HepG2 (cell line): Measurements from ENCODE around the gene FLT3LG. TPM values are rescaled to one million over a fixed set of nuclear protein-coding genes. Genes with fewer than 3 reads are reported as not detected.

Experiments
- DNMT3B ChIP-seq: conservative IDR thresholded peaks from 2 replicates; pipeline ENCODE4 v1.6.1; 2016; ENCODE audit warnings: missing biosample characterization, control low read depth
- HNRNPUL1 ChIP-seq: fragments of 200-400 bp; formaldehyde crosslinking; IDR thresholded peaks from 2 replicates; pipeline ENCODE4 v1.6.1; 2017; ENCODE audit warnings: low read depth, mild to moderate bottlenecking, low read length, moderate library complexity
- NCOR1 ChIP-seq: fragments of 200-600 bp; sonication (generic); IDR thresholded peaks from 2 replicates; pipeline ENCODE4 v1.7.0; 2017; ENCODE audit warnings: antibody characterized with exemption, low read length, borderline replicate concordance
- NR2F1 ChIP-seq, 2 experiments: fragments of 450-650 bp in 1 of 2; formaldehyde crosslinking in 1 of 2; IDR thresholded peaks; 2 replicates each; pipeline versions ENCODE4 v1.5.0 to v1.6.1; 2016 to 2020; ENCODE audit warnings: mild to moderate bottlenecking in 1 of 2, missing compliant biosample characterization in 1 of 2, missing genetic modification reagents in 1 of 2, moderate library complexity in 1 of 2
- ZC3H13 ChIP-seq: sonication (generic); formaldehyde crosslinking; IDR thresholded peaks from 2 replicates; pipeline ENCODE4 v1.8.1; 2023; ENCODE audit warnings: mild to moderate bottlenecking, missing genetic modification reagents, moderate library complexity
- ZNF24 ChIP-seq: fragments of 450-650 bp; IDR thresholded peaks from 2 replicates; pipeline ENCODE4 v1.6.1; 2017; ENCODE audit warnings: antibody characterized with exemption, mild to moderate bottlenecking
- ZNF556 ChIP-seq: sonication (generic); formaldehyde crosslinking; IDR thresholded peaks from 2 replicates; pipeline ENCODE4 v1.4.0; 2020; ENCODE audit warnings: mild to moderate bottlenecking, missing genetic modification reagents, borderline replicate concordance
- ZNF644 ChIP-seq: IDR thresholded peaks from 2 replicates; pipeline ENCODE4 v1.6.1; 2016; ENCODE audit warnings: low read depth
- ZNF678 ChIP-seq: sonication (generic); formaldehyde crosslinking; IDR thresholded peaks from 2 replicates; pipeline ENCODE4 v1.4.0; 2020; ENCODE audit warnings: mild to moderate bottlenecking, missing genetic modification reagents
- polyA plus RNA-seq, 8 experiments: library from polyadenylated mRNA; depleted of rRNA in 3 of 8; stranded (reverse) in 7 of 8; unstranded in 1 of 8; fragments of >200 nt; fragmentation: Illumina TruSeq in 4 of 8; extraction: Trizol in 4 of 8; gene quantifications; 2 replicates each; pipeline versions ENCODE4 v1.2.1 to v1.2.3, GENCODE V29; 2011 to 2016; ENCODE audit warnings: low read depth in 4 of 8, missing spikeins in 1 of 8, mixed read lengths in 1 of 8; ENCODE audit not compliant: insufficient read depth in 1 of 8
- total RNA-seq, 5 experiments: library from RNA; depleted of rRNA; stranded (reverse); fragments of >200 nt; fragmentation: Illumina TruSeq; extraction: Trizol; gene quantifications; 2 replicates each; pipeline ENCODE4 v1.2.3, GENCODE V29; 2016; ENCODE audit warnings: low read depth in 1 of 5
- TF ChIP-seq, protein P1 (sequence below): sonication (generic); formaldehyde crosslinking; IDR thresholded peaks from 2 replicates; pipeline ENCODE4 v1.9.0; 2021; ENCODE audit warnings: missing genetic modification reagents, mild to moderate bottlenecking, borderline replicate concordance
- TF ChIP-seq, protein P2 (sequence below): sonication (generic); formaldehyde crosslinking; IDR thresholded peaks from 2 replicates; pipeline ENCODE4 v1.4.0; 2020; ENCODE audit warnings: mild to moderate bottlenecking, missing genetic modification reagents
- TF ChIP-seq, protein P3 (sequence below): sonication (generic); formaldehyde crosslinking; IDR thresholded peaks from 2 replicates; pipeline ENCODE4 v1.8.1; 2023; ENCODE audit warnings: mild to moderate bottlenecking, missing genetic modification reagents
- TF ChIP-seq, protein P4 (sequence below): sonication (generic); formaldehyde crosslinking; IDR thresholded peaks from 2 replicates; pipeline ENCODE4 v1.5.0; 2020; ENCODE audit warnings: mild to moderate bottlenecking, missing genetic modification reagents, borderline replicate concordance

The FLT3LG gene
- total and polyA plus RNA-seq, 2 of the 13 experiments (the other 11 are each of a cell fraction or from before 2014, with no cell fraction given): 1.5 to 2.6 TPM

DNA sequence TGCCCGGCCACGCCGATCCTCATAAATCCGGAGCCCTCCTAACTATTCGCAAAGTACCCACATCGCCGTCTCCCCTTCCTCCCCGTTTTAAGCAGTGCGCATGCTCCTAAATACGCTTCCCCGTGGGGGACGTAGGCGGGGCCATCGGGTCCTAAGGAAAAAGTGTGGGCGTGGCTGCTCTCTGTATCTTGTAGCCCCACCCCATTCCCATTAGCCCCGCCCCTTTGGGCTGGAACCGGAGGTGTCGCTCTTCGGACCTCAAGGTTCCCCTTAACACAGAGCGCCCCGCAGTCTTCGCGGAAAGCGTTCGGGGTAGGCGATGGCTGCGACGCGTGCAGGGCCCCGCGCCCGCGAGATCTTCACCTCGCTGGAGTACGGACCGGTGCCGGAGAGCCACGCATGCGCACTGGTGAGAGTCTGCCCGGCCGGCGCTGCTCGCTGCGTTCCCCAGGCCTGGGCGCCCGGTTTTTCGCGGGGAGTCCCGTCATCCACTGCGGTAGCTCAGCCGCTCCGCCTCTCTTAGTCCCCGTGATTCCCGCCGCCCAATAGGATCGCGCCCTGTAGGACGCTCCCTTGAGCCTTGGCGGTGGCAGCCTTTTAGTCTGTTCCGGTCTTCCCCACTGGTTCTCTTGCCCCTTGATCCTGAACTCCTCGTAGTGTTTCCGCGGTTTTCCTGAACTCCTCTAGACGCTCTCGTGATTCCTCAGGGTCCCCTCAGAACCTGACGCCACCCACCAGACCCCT, 20.8 kb upstream of the FLT3LG start, which contains the start of gene ALDH16A1 (continued):
- no peak for TF ChIP-seq HNRNPUL1
- TF ChIP-seq ZNF24: no peak
- TF ChIP-seq, protein P1, sequence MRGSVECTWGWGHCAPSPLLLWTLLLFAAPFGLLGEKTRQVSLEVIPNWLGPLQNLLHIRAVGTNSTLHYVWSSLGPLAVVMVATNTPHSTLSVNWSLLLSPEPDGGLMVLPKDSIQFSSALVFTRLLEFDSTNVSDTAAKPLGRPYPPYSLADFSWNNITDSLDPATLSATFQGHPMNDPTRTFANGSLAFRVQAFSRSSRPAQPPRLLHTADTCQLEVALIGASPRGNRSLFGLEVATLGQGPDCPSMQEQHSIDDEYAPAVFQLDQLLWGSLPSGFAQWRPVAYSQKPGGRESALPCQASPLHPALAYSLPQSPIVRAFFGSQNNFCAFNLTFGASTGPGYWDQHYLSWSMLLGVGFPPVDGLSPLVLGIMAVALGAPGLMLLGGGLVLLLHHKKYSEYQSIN (CRISPR knock-in tag): no peak
- TF ChIP-seq DNMT3B (CRISPR knock-in tag): 0 out of 2 replicates have a peak, but pooled peaks have one; percentile 44
- TF ChIP-seq, protein P2, sequence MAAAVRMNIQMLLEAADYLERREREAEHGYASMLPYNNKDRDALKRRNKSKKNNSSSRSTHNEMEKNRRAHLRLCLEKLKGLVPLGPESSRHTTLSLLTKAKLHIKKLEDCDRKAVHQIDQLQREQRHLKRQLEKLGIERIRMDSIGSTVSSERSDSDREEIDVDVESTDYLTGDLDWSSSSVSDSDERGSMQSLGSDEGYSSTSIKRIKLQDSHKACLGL: peak; percentile 87
- TF ChIP-seq ZNF644 (CRISPR knock-in tag): no peak
- TF ChIP-seq, protein P3, sequence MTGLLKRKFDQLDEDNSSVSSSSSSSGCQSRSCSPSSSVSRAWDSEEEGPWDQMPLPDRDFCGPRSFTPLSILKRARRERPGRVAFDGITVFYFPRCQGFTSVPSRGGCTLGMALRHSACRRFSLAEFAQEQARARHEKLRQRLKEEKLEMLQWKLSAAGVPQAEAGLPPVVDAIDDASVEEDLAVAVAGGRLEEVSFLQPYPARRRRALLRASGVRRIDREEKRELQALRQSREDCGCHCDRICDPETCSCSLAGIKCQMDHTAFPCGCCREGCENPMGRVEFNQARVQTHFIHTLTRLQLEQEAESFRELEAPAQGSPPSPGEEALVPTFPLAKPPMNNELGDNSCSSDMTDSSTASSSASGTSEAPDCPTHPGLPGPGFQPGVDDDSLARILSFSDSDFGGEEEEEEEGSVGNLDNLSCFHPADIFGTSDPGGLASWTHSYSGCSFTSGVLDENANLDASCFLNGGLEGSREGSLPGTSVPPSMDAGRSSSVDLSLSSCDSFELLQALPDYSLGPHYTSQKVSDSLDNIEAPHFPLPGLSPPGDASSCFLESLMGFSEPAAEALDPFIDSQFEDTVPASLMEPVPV (CRISPR knock-in tag): no peak
- no peak for TF ChIP-seq ZC3H13 (CRISPR knock-in tag)
- TF ChIP-seq, protein P4, sequence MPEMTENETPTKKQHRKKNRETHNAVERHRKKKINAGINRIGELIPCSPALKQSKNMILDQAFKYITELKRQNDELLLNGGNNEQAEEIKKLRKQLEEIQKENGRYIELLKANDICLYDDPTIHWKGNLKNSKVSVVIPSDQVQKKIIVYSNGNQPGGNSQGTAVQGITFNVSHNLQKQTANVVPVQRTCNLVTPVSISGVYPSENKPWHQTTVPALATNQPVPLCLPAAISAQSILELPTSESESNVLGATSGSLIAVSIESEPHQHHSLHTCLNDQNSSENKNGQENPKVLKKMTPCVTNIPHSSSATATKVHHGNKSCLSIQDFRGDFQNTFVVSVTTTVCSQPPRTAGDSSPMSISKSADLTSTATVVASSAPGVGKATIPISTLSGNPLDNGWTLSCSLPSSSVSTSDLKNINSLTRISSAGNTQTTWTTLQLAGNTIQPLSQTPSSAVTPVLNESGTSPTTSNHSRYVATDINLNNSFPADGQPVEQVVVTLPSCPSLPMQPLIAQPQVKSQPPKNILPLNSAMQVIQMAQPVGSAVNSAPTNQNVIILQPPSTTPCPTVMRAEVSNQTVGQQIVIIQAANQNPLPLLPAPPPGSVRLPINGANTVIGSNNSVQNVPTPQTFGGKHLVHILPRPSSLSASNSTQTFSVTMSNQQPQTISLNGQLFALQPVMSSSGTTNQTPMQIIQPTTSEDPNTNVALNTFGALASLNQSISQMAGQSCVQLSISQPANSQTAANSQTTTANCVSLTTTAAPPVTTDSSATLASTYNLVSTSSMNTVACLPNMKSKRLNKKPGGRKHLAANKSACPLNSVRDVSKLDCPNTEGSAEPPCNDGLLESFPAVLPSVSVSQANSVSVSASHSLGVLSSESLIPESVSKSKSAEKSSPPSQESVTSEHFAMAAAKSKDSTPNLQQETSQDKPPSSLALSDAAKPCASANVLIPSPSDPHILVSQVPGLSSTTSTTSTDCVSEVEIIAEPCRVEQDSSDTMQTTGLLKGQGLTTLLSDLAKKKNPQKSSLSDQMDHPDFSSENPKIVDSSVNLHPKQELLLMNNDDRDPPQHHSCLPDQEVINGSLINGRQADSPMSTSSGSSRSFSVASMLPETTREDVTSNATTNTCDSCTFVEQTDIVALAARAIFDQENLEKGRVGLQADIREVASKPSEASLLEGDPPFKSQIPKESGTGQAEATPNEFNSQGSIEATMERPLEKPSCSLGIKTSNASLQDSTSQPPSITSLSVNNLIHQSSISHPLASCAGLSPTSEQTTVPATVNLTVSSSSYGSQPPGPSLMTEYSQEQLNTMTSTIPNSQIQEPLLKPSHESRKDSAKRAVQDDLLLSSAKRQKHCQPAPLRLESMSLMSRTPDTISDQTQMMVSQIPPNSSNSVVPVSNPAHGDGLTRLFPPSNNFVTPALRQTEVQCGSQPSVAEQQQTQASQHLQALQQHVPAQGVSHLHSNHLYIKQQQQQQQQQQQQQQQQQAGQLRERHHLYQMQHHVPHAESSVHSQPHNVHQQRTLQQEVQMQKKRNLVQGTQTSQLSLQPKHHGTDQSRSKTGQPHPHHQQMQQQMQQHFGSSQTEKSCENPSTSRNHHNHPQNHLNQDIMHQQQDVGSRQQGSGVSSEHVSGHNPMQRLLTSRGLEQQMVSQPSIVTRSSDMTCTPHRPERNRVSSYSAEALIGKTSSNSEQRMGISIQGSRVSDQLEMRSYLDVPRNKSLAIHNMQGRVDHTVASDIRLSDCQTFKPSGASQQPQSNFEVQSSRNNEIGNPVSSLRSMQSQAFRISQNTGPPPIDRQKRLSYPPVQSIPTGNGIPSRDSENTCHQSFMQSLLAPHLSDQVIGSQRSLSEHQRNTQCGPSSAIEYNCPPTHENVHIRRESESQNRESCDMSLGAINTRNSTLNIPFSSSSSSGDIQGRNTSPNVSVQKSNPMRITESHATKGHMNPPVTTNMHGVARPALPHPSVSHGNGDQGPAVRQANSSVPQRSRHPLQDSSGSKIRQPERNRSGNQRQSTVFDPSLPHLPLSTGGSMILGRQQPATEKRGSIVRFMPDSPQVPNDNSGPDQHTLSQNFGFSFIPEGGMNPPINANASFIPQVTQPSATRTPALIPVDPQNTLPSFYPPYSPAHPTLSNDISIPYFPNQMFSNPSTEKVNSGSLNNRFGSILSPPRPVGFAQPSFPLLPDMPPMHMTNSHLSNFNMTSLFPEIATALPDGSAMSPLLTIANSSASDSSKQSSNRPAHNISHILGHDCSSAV (CRISPR knock-in tag): no peak
- no peak for TF ChIP-seq ZNF678
- TF ChIP-seq ZNF556 (CRISPR knock-in tag): no peak
- TF ChIP-seq NR2F1 (CRISPR knock-in tag; IDR thresholded peaks at IDR 0.05): no peak
- no peak for TF ChIP-seq NCOR1
